Stomach smooth muscle (tissue), 2 donors: Measurements from ENCODE around the gene ADARB2.

Experiments used
- H3K27ac ChIP-seq: one replicate; pipeline ENCODE4 v1.7.0; 2013; ENCODE audit warnings: mild to moderate bottlenecking, low read length, inconsistent platforms
- H3K27me3 ChIP-seq, 2 donors: one replicate each; pipeline ENCODE4 v1.7.0; 2013; ENCODE audit warnings: low read length in 2 of 2; ENCODE audit not compliant: insufficient read depth in 2 of 2, control insufficient read depth in 1 of 2
- H3K36me3 ChIP-seq, 2 donors: one replicate each; pipeline ENCODE4 v1.7.0; 2013; ENCODE audit warnings: low read length in 2 of 2; ENCODE audit not compliant: control insufficient read depth in 2 of 2, insufficient read depth in 2 of 2
- H3K4me1 ChIP-seq: one replicate; pipeline ENCODE4 v1.7.0; 2013; ENCODE audit warnings: low read length; ENCODE audit not compliant: control insufficient read depth, insufficient read depth
- H3K4me3 ChIP-seq, 2 donors: one replicate each; pipeline ENCODE4 v1.7.0; 2013; ENCODE audit warnings: low read length in 2 of 2
- H3K9ac ChIP-seq, 2 donors: one replicate each; pipeline ENCODE4 v1.7.0; 2013; ENCODE audit warnings: low read length in 2 of 2, mild to moderate bottlenecking in 1 of 2
- H3K9me3 ChIP-seq, 2 donors: one replicate each; pipeline ENCODE4 v1.7.0; 2013; ENCODE audit warnings: low read length in 2 of 2; ENCODE audit not compliant: control insufficient read depth in 2 of 2
- donor health status: healthy.
- donor health status: Pancreatic carcinoma.

The ADARB2 gene

GRCh38 chr10:1395025-1395480 lies 342.3 kb downstream of the ADARB2 start:
- H3K27me3 ChIP-seq = no peaks in the 10 kb centered on the region

DNA sequence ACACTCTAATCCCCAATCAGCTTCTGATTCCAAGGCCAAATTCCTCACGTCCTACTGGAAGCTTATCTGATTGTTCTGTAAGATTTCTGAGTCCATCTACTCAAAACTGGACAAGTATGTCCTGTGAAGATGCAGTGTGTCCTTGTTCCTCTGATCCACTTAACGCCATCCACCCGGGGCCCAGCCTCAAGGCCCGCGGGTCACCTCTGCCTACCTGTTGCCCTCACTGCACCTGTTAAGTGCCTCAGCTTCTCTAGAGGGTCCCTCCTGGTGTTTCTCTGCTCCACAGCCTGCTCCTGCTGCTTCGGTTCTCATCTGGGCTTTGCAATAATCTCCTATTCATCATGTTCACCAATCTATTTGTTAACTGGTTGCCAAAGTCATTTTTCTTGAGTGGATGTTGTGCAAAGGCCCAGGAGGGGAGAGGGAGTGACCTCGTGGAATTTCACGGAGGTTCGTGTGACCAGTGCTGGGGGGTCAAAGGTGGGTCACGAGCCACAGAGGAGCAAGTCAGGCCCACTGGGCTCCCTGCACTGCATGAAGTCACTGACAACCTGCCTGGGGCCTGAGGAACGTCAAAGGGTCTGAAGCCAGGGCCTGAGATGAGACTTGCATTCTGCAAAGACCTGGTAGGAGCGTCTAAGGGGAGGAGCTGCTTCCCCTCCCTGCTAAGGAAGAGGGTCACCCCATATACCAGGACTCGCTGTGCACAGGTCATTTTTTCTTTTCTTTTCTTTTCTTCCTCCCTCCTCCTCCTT lies 343.0 kb downstream of the ADARB2 start:
- Histone ChIP-seq H3K9me3 (no peaks in the 10 kb centered on the region), H3K9ac (no peak overlapping the region), H3K27ac (no peak overlapping the region), H3K4me3 (no peak overlapping the region), H3K4me1 (no peaks in the 10 kb centered on the region), H3K36me3 (no peaks in the 10 kb centered on the region), H3K27me3 (no peaks in the 10 kb centered on the region)

More at GRCh38 chr10:1395025-1395480, 342.3 kb downstream of the ADARB2 start:
- H3K4me1 ChIP-seq = no peaks in the 10 kb centered on the region
- H3K9ac ChIP-seq = no peak overlapping the region
- no peak overlapping the region for H3K27ac ChIP-seq
- H3K4me3 ChIP-seq = no peak overlapping the region
- no peaks in the 10 kb centered on the region for H3K9me3 ChIP-seq
- no peaks in the 10 kb centered on the region for H3K36me3 ChIP-seq

DNA sequence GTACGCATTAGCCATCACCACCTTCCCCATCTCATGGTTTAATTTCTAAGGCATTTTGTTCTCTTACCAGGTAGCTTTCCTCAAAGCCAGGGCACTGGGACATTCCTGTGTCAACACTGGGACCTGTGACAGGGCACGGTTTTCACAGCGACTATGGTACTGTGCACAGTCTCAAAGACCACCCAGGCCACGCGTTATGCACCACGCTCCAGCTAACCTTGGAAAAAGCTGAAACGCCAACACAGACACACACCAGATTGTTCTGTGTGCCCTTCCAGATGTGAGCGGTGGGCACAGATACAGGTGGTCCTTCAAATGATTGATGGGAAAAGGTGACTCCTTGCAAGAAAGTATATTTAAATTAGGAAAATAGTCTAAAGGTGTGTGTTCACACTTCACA lies 343.8 kb downstream of the ADARB2 start:
- H3K36me3 ChIP-seq = no peaks in the 10 kb centered on the region
- H3K27me3 ChIP-seq = no peaks in the 10 kb centered on the region
- no peak overlapping the region for H3K27ac ChIP-seq
- no peak overlapping the region for H3K4me3 ChIP-seq
- no peak overlapping the region for H3K9ac ChIP-seq
- no peaks in the 10 kb centered on the region for H3K9me3 ChIP-seq
- no peaks in the 10 kb centered on the region for H3K4me1 ChIP-seq

GRCh38 chr10:1392127-1392526 lies 345.2 kb downstream of the ADARB2 start:
- no peaks in the 10 kb centered on the region for H3K9me3 ChIP-seq
- H3K4me3 ChIP-seq = no peak overlapping the region
- no peaks in the 10 kb centered on the region for H3K27me3 ChIP-seq
- no peak overlapping the region for H3K9ac ChIP-seq
- H3K27ac ChIP-seq = no peak overlapping the region
- H3K36me3 ChIP-seq = no peaks in the 10 kb centered on the region
- H3K4me1 ChIP-seq = no peaks in the 10 kb centered on the region

GRCh38 chr10:1390200-1390599 lies 347.1 kb downstream of the ADARB2 start:
- H3K9me3 ChIP-seq = no peaks in the 10 kb centered on the region
- H3K27me3 ChIP-seq = no peaks in the 10 kb centered on the region
- no peak overlapping the region for H3K27ac ChIP-seq
- no peaks in the 10 kb centered on the region for H3K36me3 ChIP-seq
- H3K4me1 ChIP-seq = no peaks in the 10 kb centered on the region
- H3K4me3 ChIP-seq = no peak overlapping the region
- H3K9ac ChIP-seq = no peak overlapping the region

DNA sequence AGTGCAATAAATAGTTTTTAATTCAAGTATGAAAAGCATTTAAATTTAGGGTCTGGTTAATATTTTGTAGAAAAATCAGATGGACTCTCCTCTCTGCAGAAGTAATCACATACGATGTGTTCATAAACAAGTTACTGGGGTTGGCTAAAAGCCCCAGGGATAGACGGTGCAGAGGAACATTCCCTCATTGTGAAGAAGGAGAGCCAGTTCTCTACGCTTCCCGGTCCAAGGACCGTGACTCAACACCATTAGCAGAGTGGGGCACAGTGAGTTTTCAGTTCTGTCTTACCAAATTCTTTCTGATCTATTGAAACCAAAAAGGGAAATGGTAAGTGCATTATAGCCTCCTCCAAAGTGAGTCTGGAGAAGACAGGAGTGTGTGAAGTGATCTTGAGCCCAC lies 353.3 kb downstream of the ADARB2 start:
- Histone ChIP-seq H3K4me1 (no peaks in the 10 kb centered on the region), H3K27me3 (peaks cover 0 to 3% of the 10 kb centered on the region in 2 donors), H3K9me3 (no peaks in the 10 kb centered on the region), H3K9ac (no peak overlapping the region), H3K27ac (no peak overlapping the region), H3K4me3 (no peak overlapping the region), H3K36me3 (no peaks in the 10 kb centered on the region)

DNA sequence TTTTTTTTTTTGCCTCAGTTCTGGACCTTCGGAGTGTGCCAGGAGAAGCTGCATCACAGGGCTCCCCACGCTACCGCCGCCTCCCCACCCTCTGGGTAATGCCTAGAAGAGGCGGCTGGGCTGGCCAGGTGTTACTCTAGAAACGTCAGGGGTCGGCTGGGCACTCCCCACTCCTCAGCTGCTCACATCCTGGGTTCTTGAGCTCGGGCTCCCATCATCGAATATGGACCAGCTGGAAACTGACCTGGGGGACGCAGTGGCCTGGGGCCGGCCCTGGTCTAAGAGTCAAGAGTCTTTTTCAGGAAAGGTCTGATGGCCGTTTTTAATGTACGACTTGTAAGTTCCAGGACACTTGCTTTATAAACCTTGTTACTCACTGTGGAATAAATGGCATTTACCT lies 354.6 kb downstream of the ADARB2 start:
- peaks cover 4 to 11% of the 10 kb centered on the region in 2 donors for H3K27me3 ChIP-seq
- no peaks in the 10 kb centered on the region for H3K36me3 ChIP-seq
- no peak overlapping the region for H3K4me3 ChIP-seq
- no peak overlapping the region for H3K9ac ChIP-seq
- H3K27ac ChIP-seq = no peak overlapping the region
- H3K9me3 ChIP-seq = no peaks in the 10 kb centered on the region
- H3K4me1 ChIP-seq = no peaks in the 10 kb centered on the region

- H3K4me1 ChIP-seq = no peaks in the 10 kb centered on the region
- no peak overlapping the region for H3K4me3 ChIP-seq
- peaks cover 4 to 17% of the 10 kb centered on the region in 2 donors for H3K27me3 ChIP-seq
- no peak overlapping the region for H3K27ac ChIP-seq
- H3K9me3 ChIP-seq = no peaks in the 10 kb centered on the region
- H3K36me3 ChIP-seq = no peaks in the 10 kb centered on the region
- no peak overlapping the region for H3K9ac ChIP-seq
Observed at GRCh38 chr10:1381339-1381738, 356.0 kb downstream of the ADARB2 start.

DNA sequence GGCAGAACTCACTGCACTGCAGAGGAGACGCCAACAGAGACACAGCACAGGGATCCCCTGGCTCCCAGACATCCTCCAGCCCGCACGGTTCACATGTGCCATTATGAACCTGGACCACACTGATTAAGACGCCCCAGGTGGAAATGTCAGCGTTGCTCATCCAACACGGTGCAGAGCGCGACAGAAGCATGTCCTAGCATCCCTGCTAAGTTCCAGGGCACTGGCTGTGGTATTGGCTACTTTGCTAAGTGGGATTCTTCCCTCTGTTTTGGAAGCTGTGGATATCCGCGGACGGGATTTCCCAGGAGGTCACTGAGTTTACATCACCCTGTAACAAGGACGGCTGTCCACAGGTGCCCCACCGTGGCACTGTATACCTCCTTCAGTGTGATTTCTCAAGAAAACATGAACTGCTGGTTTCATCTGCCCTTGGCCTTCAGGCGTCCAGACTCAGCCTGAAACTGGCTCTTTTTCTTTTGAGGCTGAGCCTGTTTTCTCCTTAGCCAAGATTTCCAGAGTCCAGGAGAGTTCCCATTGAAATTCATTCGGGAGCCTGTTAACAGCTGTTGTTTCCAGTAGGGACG lies 357.1 kb downstream of the ADARB2 start:
- H3K4me3 ChIP-seq = no peak overlapping the region
- peaks cover 4 to 17% of the 10 kb centered on the region in 2 donors for H3K27me3 ChIP-seq
- no peaks in the 10 kb centered on the region for H3K36me3 ChIP-seq
- no peak overlapping the region for H3K27ac ChIP-seq
- H3K4me1 ChIP-seq = no peaks in the 10 kb centered on the region
- H3K9me3 ChIP-seq = no peaks in the 10 kb centered on the region
- no peak overlapping the region for H3K9ac ChIP-seq

GRCh38 chr10:1379601-1380000 lies 357.7 kb downstream of the ADARB2 start:
- H3K4me3 ChIP-seq = no peak overlapping the region
- no peak overlapping the region for H3K9ac ChIP-seq
- H3K36me3 ChIP-seq = no peaks in the 10 kb centered on the region
- peaks cover 4 to 17% of the 10 kb centered on the region in 2 donors for H3K27me3 ChIP-seq
- no peaks in the 10 kb centered on the region for H3K4me1 ChIP-seq
- H3K27ac ChIP-seq = no peak overlapping the region
- H3K9me3 ChIP-seq = no peaks in the 10 kb centered on the region

GRCh38 chr10:1378473-1378872 lies 358.9 kb downstream of the ADARB2 start:
- Histone ChIP-seq H3K4me3 (no peak overlapping the region), H3K9me3 (no peaks in the 10 kb centered on the region), H3K4me1 (no peaks in the 10 kb centered on the region), H3K36me3 (no peaks in the 10 kb centered on the region), H3K9ac (no peak overlapping the region), H3K27ac (no peak overlapping the region), H3K27me3 (peaks cover 4 to 17% of the 10 kb centered on the region in 2 donors)
